Activated T-helper 17 cell treated with anti-CD3 and anti-CD28 coated beads, Interleukin-2, amount 50 U/mL, for 72 hours (primary cell): ENCODE results near the gene FSTL3. TPM values are rescaled to one million over a fixed set of nuclear protein-coding genes. Genes with fewer than 3 reads are reported as not detected.

Experiments
- ATAC-seq: fragments of 150-1000 bp; cut with Tn5 transposase; replicated peaks from 2 replicates; pipeline ENCODE4 v1.10.0; 2021; ENCODE audit warnings: mild to moderate bottlenecking, moderate library complexity
- H3K27ac Mint-ChIP-seq: one replicate; pipeline ENCODE4 v1.8.0; 2022; ENCODE audit warnings: mixed read lengths
- H3K27me3 Mint-ChIP-seq: one replicate; pipeline ENCODE4 v1.8.0; 2022; ENCODE audit warnings: mixed read lengths
- H3K36me3 Mint-ChIP-seq: one replicate; pipeline ENCODE4 v1.8.0; 2022; ENCODE audit warnings: low read depth, mild to moderate bottlenecking, mixed read lengths
- H3K4me1 Mint-ChIP-seq: one replicate; pipeline ENCODE4 v1.8.0; 2022; ENCODE audit warnings: mixed read lengths
- H3K4me3 Mint-ChIP-seq: one replicate; pipeline ENCODE4 v1.8.0; 2022; ENCODE audit warnings: mild to moderate bottlenecking, mixed read lengths
- H3K9me3 Mint-ChIP-seq: one replicate; pipeline ENCODE4 v1.8.0; 2022; ENCODE audit warnings: mixed read lengths
- total RNA-seq, 2 donors: library from RNA; stranded (reverse); gene quantifications; one replicate each; pipeline ENCODE4 v1.2.3, GENCODE V29; 2022

The FSTL3 gene
- total RNA-seq, 2 donors from 2014 or later = 7.0 to 9.1 TPM

- no peaks in the 10 kb centered on the region for H3K9me3 Mint-ChIP-seq
- H3K4me1 Mint-ChIP-seq = peaks cover 6% of the 10 kb centered on the region
- H3K27me3 Mint-ChIP-seq = no peaks in the 10 kb centered on the region
- H3K27ac Mint-ChIP-seq = no peak overlapping the region
- H3K4me3 Mint-ChIP-seq = no peak overlapping the region
- no peak for ATAC-seq
- peaks cover 6% of the 10 kb centered on the region for H3K36me3 Mint-ChIP-seq
Observed at GRCh38 chr19:640606-641189, 35.5 kb upstream of the FSTL3 start.

- H3K9me3 Mint-ChIP-seq = no peaks in the 10 kb centered on the region
- no peak overlapping the region for H3K27ac Mint-ChIP-seq
- ATAC-seq = no peak
- H3K4me3 Mint-ChIP-seq = no peak overlapping the region
- no peaks in the 10 kb centered on the region for H3K27me3 Mint-ChIP-seq
- peaks cover 6% of the 10 kb centered on the region for H3K4me1 Mint-ChIP-seq
- H3K36me3 Mint-ChIP-seq = peaks cover 14% of the 10 kb centered on the region
Observed at GRCh38 chr19:641702-642101, 34.5 kb upstream of the FSTL3 start.

DNA sequence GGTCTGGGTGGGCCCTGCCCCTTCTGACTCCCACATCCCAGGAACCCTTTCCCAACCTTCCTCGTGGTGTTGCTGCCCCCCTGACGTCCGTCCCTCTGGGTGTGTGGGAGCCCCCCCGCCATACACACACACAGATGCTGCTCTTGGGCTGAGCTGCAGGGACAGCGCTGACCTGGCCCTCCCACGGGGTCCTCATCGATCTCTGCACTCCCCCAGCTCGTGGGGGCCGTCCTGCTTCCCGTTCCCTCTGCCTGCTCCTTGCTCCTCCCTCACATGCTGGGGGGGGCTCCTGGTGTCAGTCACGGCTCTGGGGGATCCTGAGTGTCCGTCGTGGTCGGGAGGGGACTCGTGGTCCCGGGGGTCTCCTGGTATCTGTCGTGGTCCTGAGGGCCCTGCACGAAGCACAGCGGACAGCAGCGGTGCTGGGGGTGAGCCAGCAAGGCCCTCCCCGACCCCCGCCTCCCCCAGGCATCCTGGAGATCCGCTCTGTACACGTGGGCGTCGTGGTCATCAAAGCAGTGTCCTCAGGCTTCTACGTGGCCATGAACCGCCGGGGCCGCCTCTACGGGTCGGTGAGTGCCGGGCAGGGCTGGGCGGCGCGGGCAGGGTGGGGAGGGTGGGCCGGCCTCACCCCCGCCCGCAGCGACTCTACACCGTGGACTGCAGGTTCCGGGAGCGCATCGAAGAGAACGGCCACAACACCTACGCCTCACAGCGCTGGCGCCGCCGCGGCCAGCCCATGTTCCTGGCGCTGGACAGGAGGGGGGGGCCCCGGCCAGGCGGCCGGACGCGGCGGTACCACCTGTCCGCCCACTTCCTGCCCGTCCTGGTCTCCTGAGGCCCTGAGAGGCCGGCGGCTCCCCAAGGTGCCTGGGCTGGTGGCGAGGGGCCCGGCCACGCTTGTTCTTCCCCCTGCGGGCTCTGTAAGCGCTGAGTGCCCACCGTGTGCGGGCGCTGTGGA is 33.1 kb upstream of the FSTL3 start:
- Mint-ChIP-seq H3K4me3 (no peak overlapping the region), H3K9me3 (no peaks in the 10 kb centered on the region), H3K27me3 (no peaks in the 10 kb centered on the region), H3K27ac (no peak overlapping the region), H3K4me1 (peaks cover 6% of the 10 kb centered on the region), H3K36me3 (peaks cover 18% of the 10 kb centered on the region)
- no peak for ATAC-seq

DNA sequence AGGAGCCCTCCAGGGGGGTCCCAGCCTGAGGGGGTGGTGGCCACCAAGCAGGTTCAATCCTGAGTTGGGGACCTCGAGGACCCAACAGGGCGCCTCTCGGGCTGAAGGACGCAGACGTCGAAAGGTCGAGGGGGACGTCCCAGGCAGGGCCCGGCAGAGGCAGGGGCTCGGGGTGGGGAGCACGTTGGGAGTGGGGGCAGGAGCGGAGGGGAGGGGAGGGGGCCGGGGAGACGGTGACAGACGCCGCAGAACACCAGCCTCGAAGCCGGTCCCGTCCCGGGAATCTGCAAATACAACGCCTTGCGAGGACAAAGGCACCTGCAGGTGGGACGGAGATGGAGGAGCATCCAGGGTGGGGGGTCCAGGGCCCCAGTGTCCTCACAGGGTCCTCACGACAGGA is 32.5 kb upstream of the FSTL3 start:
- Mint-ChIP-seq H3K4me3 (no peak overlapping the region), H3K36me3 (peaks cover 23% of the 10 kb centered on the region)

GRCh38 chr19:644363-644762 is 31.8 kb upstream of the FSTL3 start:
- Mint-ChIP-seq H3K9me3 (no peaks in the 10 kb centered on the region), H3K4me1 (peaks cover 2% of the 10 kb centered on the region), H3K4me3 (no peak overlapping the region), H3K36me3 (peaks cover 29% of the 10 kb centered on the region), H3K27ac (no peak overlapping the region), H3K27me3 (no peaks in the 10 kb centered on the region)
- ATAC-seq = no peak

More for the DNA sequence above, 32.5 kb upstream of the FSTL3 start:
- Mint-ChIP-seq H3K27ac (no peak overlapping the region), H3K27me3 (no peaks in the 10 kb centered on the region), H3K4me1 (peaks cover 6% of the 10 kb centered on the region), H3K9me3 (no peaks in the 10 kb centered on the region)
- no peak for ATAC-seq

- Mint-ChIP-seq H3K4me3 (no peak overlapping the region), H3K27ac (no peak overlapping the region), H3K36me3 (peaks cover 32% of the 10 kb centered on the region), H3K9me3 (no peaks in the 10 kb centered on the region), H3K27me3 (no peaks in the 10 kb centered on the region), H3K4me1 (no peaks in the 10 kb centered on the region)
- ATAC-seq = no peak
Observed at GRCh38 chr19:644789-645188, 31.4 kb upstream of the FSTL3 start.

GRCh38 chr19:645912-646778 is 30.0 kb upstream of the FSTL3 start:
- peak; percentile 23 for ATAC-seq
- Mint-ChIP-seq H3K27me3 (no peaks in the 10 kb centered on the region), H3K4me3 (no peak overlapping the region), H3K4me1 (no peaks in the 10 kb centered on the region), H3K36me3 (peaks cover 42% of the 10 kb centered on the region), H3K27ac (peak overlapping the region; percentile 63), H3K9me3 (no peaks in the 10 kb centered on the region)

DNA sequence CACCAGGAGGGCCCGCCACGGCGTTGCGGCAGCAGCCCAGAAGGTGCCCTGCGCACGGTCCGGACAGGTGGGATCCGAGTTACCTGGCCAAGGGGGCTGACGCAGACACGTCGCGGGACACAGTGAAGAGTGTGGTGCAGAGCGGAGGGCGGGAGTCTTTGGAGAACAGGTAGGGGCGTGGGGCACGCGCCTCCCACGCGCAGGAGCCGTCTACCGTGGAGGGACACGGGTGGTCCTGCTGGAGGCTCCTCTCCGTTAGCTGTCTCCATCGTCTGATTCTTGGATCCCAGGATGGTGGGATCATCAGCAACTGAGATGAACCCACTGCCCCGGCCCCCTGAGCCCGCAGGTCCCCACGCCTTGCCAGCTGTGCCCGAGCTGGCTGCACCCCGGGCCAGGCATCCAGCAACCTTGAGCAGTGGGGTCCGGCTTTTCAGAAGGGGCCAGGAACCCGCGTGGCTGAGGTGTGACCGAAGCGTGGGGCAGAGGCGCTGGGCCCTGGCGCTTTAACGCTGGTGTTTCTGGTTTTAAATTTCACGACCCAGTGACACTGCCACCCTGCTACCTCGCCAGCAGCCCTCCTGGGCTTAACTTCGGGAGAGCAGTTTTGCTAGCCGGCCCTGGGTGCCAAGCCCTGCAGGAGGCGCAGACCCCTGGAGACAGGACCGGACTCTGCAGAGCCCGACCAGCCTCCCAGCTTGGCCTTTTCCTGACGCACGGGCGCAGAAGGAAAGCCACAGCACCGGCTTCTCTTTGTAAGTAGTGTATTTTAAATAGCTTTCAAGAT is 29.2 kb upstream of the FSTL3 start:
- no peaks in the 10 kb centered on the region for H3K27me3 Mint-ChIP-seq
- ATAC-seq = no peak
- H3K9me3 Mint-ChIP-seq = no peaks in the 10 kb centered on the region
- H3K36me3 Mint-ChIP-seq = peaks cover 45% of the 10 kb centered on the region
- H3K27ac Mint-ChIP-seq = no peak overlapping the region
- H3K4me3 Mint-ChIP-seq = no peak overlapping the region
- H3K4me1 Mint-ChIP-seq = no peaks in the 10 kb centered on the region

GRCh38 chr19:647566-648284 is 28.5 kb upstream of the FSTL3 start:
- Mint-ChIP-seq H3K36me3 (peaks cover 45% of the 10 kb centered on the region), H3K27ac (no peak overlapping the region), H3K9me3 (no peaks in the 10 kb centered on the region), H3K4me1 (no peaks in the 10 kb centered on the region), H3K27me3 (no peaks in the 10 kb centered on the region), H3K4me3 (no peak overlapping the region)
- no peak for ATAC-seq

DNA sequence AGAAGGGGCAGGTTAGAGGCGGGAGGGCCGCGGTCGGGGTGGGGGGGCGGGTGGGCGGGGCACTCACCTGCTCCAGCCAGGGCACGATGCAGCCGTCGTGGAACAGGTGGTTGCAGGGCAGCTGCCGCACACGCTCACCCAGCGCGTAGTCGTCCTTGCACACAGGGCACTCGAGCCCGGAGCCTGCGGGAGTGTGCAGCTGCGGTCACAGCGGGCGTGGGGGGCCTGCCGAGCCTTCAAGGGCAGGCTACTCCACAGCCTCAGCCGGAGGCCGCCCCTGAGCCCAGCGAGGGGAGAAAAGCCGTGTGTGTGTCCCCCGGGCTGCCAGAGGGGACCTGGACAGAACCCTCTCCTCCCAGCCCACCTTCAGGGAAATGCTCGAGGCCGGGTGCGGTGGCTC is 27.9 kb upstream of the FSTL3 start:
- no peak overlapping the region for H3K4me3 Mint-ChIP-seq
- no peaks in the 10 kb centered on the region for H3K27me3 Mint-ChIP-seq
- no peaks in the 10 kb centered on the region for H3K4me1 Mint-ChIP-seq
- ATAC-seq = no peak
- peaks cover 48% of the 10 kb centered on the region for H3K36me3 Mint-ChIP-seq
- H3K9me3 Mint-ChIP-seq = no peaks in the 10 kb centered on the region
- no peak overlapping the region for H3K27ac Mint-ChIP-seq

DNA sequence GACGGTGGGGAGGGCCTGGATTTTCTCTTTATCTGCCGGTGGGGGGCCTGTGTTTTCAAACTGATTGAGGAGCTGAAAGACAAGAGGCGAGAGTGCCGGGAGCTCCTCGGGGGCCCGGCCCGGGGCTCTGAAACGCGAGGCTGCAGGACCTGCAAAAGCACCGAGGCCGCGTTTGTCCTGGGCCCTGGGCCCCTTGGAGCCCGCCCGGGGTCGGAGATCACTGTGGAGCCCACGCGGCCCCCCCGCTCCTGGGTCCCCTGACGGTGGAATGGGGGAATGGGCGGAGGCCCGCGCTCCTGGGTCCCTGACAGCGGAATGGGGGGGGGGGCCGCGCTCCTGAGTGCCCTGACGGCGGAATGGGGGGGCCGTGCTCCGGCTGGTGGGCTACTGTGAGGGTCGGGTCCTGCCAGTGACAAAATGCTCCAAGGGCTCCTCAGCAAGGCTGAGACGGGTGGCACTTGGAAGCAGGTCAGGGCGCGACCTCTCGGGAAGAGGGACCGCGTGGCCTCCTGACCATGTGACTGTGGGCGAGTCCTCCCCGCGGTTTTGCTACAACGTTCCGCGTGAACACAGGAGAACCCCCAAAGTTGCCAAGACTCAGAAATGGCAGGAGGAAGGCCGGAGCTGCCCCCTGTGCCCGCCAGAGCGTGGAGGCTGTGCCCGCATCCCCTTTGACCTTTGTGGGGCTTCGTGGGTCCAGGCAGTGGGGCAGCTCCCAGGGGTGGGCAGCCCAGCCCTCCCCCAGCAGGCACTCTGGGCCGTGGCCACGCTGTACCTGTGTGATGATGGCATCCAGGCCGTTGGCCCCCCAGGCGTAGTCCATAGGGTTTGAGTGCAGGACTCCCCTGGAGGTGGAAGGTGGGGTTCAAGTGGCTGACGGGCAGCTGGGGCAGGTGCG is 27.0 kb upstream of the FSTL3 start:
- H3K9me3 Mint-ChIP-seq = no peaks in the 10 kb centered on the region
- H3K4me3 Mint-ChIP-seq = no peak overlapping the region
- H3K27ac Mint-ChIP-seq = no peak overlapping the region
- H3K4me1 Mint-ChIP-seq = no peaks in the 10 kb centered on the region
- no peak for ATAC-seq
- H3K27me3 Mint-ChIP-seq = no peaks in the 10 kb centered on the region
- peaks cover 56% of the 10 kb centered on the region for H3K36me3 Mint-ChIP-seq

GRCh38 chr19:650121-650520 is 26.1 kb upstream of the FSTL3 start:
- Mint-ChIP-seq H3K27ac (no peak overlapping the region), H3K4me3 (no peak overlapping the region), H3K9me3 (no peaks in the 10 kb centered on the region), H3K4me1 (peaks cover 5% of the 10 kb centered on the region), H3K27me3 (no peaks in the 10 kb centered on the region), H3K36me3 (peaks cover 61% of the 10 kb centered on the region)
- ATAC-seq = no peak
